Smooth muscle cell (in vitro differentiated cells): ENCODE results near the gene MPP3. TPM values are rescaled to one million over a fixed set of nuclear protein-coding genes. Genes with fewer than 3 reads are reported as not detected.

Source experiments
- DNase-seq: peaks from one replicate; lab custom pipeline; 2025; ENCODE audit not compliant: unreplicated experiment; lab: John Stamatoyannopoulos, UW
- H2AFZ ChIP-seq: fragments of 200-600 bp; sonication (generic); 2 replicates; pipeline ENCODE4 v1.6.0; 2016; ENCODE audit warnings: antibody characterized with exemption, low read depth, mild to moderate bottlenecking
- H3F3A ChIP-seq: fragments of 200-600 bp; sonication (generic); 2 replicates; pipeline ENCODE4 v1.6.0; 2017; ENCODE audit warnings: antibody characterized with exemption, low read depth
- H3K27ac ChIP-seq: fragments of 200-600 bp; sonication (generic); 2 replicates; pipeline ENCODE4 v1.5.1; 2016; ENCODE audit warnings: low read depth, mild to moderate bottlenecking
- H3K27me3 ChIP-seq: fragments of 200-600 bp; sonication (generic); 2 replicates; pipeline ENCODE4 v1.6.1; 2016; ENCODE audit warnings: low read depth, mild to moderate bottlenecking
- H3K36me3 ChIP-seq: fragments of 200-600 bp; sonication (generic); 2 replicates; pipeline ENCODE4 v1.5.1; 2016; ENCODE audit warnings: low read depth
- H3K4me1 ChIP-seq: fragments of 200-600 bp; sonication (generic); 2 replicates; pipeline ENCODE4 v1.5.1; 2016; ENCODE audit warnings: low read depth
- H3K4me2 ChIP-seq: fragments of 200-600 bp; sonication (generic); 2 replicates; pipeline ENCODE4 v1.6.0; 2016; ENCODE audit warnings: mild to moderate bottlenecking
- H3K4me3 ChIP-seq: fragments of 200-600 bp; sonication (generic); 2 replicates; pipeline ENCODE4 v1.5.1; 2016; ENCODE audit warnings: mild to moderate bottlenecking
- H3K79me2 ChIP-seq: fragments of 200-600 bp; sonication (generic); 2 replicates; pipeline ENCODE4 v1.6.0; 2016; ENCODE audit warnings: low read depth, mild to moderate bottlenecking
- H3K9ac ChIP-seq: fragments of 200-600 bp; sonication (generic); 2 replicates; pipeline ENCODE4 v1.6.0; 2016; ENCODE audit warnings: low read depth
- H3K9me3 ChIP-seq: fragments of 200-600 bp; sonication (generic); replicated peaks from 2 replicates; pipeline ENCODE4 v1.5.1; 2016; ENCODE audit warnings: low read depth
- H4K20me1 ChIP-seq: fragments of 200-600 bp; sonication (generic); 2 replicates; pipeline ENCODE4 v1.6.0; 2016; ENCODE audit warnings: low read depth
- CTCF ChIP-seq: fragments of 200-600 bp; sonication (generic); IDR thresholded peaks from 2 replicates; pipeline ENCODE4 v1.5.1; 2017; ENCODE audit warnings: borderline replicate concordance, mild to moderate bottlenecking, antibody characterized with exemption; ENCODE audit not compliant: insufficient read depth, poor library complexity, severe bottlenecking
- WGBS: methylation state at CpG from one replicate; pipeline ENCODE4 v1.1.7; 2016; ENCODE audit warnings: low lambda C conversion rate; 5-methylcytosine and 5-hydroxymethylcytosine counted together
- polyA plus RNA-seq: library from polyadenylated mRNA; unstranded; fragments of >200 nt; fragmentation: Nextera tagmentation; extraction: Ambion mirVana; gene quantifications from 2 replicates; pipeline ENCODE4 v1.2.1, GENCODE V29; 2016
- total RNA-seq: library from RNA; depleted of rRNA; stranded (reverse); fragments of >200 nt; gene quantifications from 2 replicates; pipeline ENCODE4 v1.2.3, GENCODE V29; 2014

MPP3 gene
- total and polyA plus RNA-seq, 2 experiments from 2014 or later = 6.7 to 8.1 TPM

GRCh38 chr17:43778337-43779144 is 54.4 kb downstream of the MPP3 start, which contains the start of gene DUSP3:
Gene DUSP3 (minus strand): TSS chr17:43778977. CDS start chr17:43778924, 53 bp downstream.
- Histone ChIP-seq H3K27ac (peak within 1 kb of the TSS; percentile 99), H3K9me3 (no peaks in the 10 kb centered on the region), H3K4me2 (peak within 1 kb of the TSS; percentile 97), H3F3A (peaks cover 3% of the 10 kb centered on the region), H3K36me3 (no peaks in the 10 kb centered on the region), H4K20me1 (peaks cover 8% of the 10 kb centered on the region), H3K27me3 (no peaks in the 10 kb centered on the region), H3K9ac (peak within 1 kb of the TSS; percentile 100), H3K4me3 (peak within 1 kb of the TSS; percentile 85), H2AFZ (peak within 1 kb of the TSS; percentile 41), H3K4me1 (peaks cover 14% of the 10 kb centered on the region), H3K79me2 (peaks cover 26% of the 10 kb centered on the region)
- peak; percentile 74 for DNase-seq
- no peak for TF ChIP-seq CTCF
- under 1% methylated on average over 56 of the region's 100 CpGs for WGBS

- H3K79me2 ChIP-seq = peaks cover 26% of the 10 kb centered on the region
Observed at GRCh38 chr17:43774304-43775250, 58.4 kb downstream of the MPP3 start.

GRCh38 chr17:43772877-43773648 is 59.9 kb downstream of the MPP3 start:
- H3K9ac ChIP-seq = no peak overlapping the region
- H3K79me2 ChIP-seq = peaks cover 26% of the 10 kb centered on the region
- no peak overlapping the region for H3K4me2 ChIP-seq
- H3K4me3 ChIP-seq = no peak overlapping the region
- H3F3A ChIP-seq = no peaks in the 10 kb centered on the region
- no peaks in the 10 kb centered on the region for H3K36me3 ChIP-seq
- H3K27ac ChIP-seq = no peak overlapping the region
- DNase-seq = no peak
- no peak overlapping the region for H2AFZ ChIP-seq
- H4K20me1 ChIP-seq = peaks cover 22% of the 10 kb centered on the region
- WGBS = 84% methylated on average over 10 of the region's 10 CpGs
- peaks cover 9% of the 10 kb centered on the region for H3K4me1 ChIP-seq
- no peak for TF ChIP-seq CTCF
- no peaks in the 10 kb centered on the region for H3K27me3 ChIP-seq
- H3K9me3 ChIP-seq = no peaks in the 10 kb centered on the region

More at GRCh38 chr17:43774304-43775250, 58.4 kb downstream of the MPP3 start:
- no peak overlapping the region for H3K9ac ChIP-seq
- H3K9me3 ChIP-seq = no peaks in the 10 kb centered on the region
- no peaks in the 10 kb centered on the region for H3K27me3 ChIP-seq
- WGBS = 95% methylated on average over 16 of the region's 16 CpGs
- H3K4me2 ChIP-seq = no peak overlapping the region
- DNase-seq = no peak
- H4K20me1 ChIP-seq = peaks cover 22% of the 10 kb centered on the region
- H3K27ac ChIP-seq = no peak overlapping the region
- H3K36me3 ChIP-seq = no peaks in the 10 kb centered on the region
- no peak overlapping the region for H2AFZ ChIP-seq
- H3F3A ChIP-seq = peaks cover 1% of the 10 kb centered on the region
- peaks cover 13% of the 10 kb centered on the region for H3K4me1 ChIP-seq
- H3K4me3 ChIP-seq = no peak overlapping the region
- TF ChIP-seq CTCF = no peak
